ENCODE data around the gene TTN. TPM values are rescaled to one million over a fixed set of nuclear protein-coding genes. Genes with fewer than 3 reads are reported as not detected.

The TTN gene
- total RNA-seq, 4 donors from 2014 or later, result 0.19 to 3.1 (median 1.7) TPM

DNA sequence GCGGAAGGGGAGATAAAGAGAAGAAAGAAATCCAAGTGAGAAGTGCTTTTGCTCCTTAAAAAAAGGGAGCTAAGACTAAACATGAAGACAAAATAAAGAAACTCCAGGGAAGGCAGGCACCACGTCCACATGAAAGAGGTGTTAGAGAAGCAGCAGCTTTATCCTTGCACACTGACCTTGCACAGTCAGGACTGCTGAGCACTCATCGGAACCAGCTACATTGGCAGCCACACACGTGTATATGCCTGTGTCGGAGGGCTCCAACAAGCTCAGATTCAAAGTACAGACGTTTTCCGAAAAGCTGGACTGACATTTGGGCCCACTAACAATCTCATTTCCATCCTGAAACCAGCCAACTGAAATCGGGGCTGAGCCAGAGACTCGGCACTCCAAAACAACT, 88.2 kb downstream of the TTN start:
- no peak overlapping the region for H3K27ac ChIP-seq
- intact Hi-C loops (cut with DNase I), result no loop called here
- no peaks in the 10 kb centered on the region for H3K9me3 ChIP-seq
- WGBS, 2 donors, result 76 to 84% methylated on average over 8 to 9 of the region's 9 CpGs
- no peaks in the 10 kb centered on the region for H3K36me3 ChIP-seq
- no peak overlapping the region for H3K4me3 ChIP-seq
- DNase-seq, result no peak
- TF ChIP-seq POLR2A (IDR thresholded peaks at IDR 0.05), result no peak
- TF ChIP-seq, protein P1, sequence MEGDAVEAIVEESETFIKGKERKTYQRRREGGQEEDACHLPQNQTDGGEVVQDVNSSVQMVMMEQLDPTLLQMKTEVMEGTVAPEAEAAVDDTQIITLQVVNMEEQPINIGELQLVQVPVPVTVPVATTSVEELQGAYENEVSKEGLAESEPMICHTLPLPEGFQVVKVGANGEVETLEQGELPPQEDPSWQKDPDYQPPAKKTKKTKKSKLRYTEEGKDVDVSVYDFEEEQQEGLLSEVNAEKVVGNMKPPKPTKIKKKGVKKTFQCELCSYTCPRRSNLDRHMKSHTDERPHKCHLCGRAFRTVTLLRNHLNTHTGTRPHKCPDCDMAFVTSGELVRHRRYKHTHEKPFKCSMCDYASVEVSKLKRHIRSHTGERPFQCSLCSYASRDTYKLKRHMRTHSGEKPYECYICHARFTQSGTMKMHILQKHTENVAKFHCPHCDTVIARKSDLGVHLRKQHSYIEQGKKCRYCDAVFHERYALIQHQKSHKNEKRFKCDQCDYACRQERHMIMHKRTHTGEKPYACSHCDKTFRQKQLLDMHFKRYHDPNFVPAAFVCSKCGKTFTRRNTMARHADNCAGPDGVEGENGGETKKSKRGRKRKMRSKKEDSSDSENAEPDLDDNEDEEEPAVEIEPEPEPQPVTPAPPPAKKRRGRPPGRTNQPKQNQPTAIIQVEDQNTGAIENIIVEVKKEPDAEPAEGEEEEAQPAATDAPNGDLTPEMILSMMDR (IDR thresholded peaks at IDR 0.05), result no peak
- no peaks in the 10 kb centered on the region for H3K4me1 ChIP-seq
- no peaks in the 10 kb centered on the region for H3K27me3 ChIP-seq

DNA sequence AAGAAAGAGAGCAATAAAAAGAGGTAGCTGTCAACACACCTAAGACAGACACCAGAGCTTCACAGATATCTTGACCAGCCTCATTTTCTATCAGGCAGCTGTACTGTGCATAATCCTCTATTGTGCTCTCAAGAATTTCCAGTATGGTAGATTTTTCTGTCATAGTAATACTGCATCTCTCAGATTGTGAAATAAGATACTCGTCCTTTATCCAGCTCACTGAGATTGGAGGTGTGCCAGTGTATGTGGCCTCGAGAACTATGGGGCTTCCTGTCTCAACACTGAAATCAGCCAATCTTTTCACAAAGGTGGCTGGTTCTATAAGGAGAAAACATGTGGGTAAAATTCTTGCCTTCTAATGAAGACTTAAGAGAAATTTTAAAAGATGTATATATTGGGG, 88.9 kb downstream of the TTN start:
- intact Hi-C loops (cut with DNase I), result no loop called here
- no peak for DNase-seq
- H3K27ac ChIP-seq, result no peak overlapping the region

DNA sequence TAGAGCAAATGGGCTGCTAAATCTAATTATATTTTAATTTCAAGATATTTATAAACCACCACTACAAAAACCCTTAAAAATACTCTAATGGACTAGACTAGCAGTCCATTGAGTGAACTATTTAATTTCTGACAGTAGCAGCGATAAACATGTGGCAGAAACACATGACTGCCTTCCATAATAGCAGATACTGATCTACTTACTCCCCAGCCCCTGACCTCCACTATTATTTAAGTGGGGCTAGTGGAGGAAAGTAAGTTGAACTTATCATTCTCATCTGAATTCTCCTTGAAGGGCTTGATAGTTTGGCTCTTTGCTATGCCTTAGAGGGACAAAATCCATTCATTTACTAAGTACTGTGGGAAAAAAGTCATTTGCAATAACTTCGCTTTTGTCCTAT, 90.8 kb downstream of the TTN start:
- WGBS, 2 donors, result 79 to 80% methylated on average over 2 of the region's 2 CpGs
- Histone ChIP-seq H3K9me3 (no peaks in the 10 kb centered on the region), H3K27ac (no peak overlapping the region), H3K4me1 (no peaks in the 10 kb centered on the region), H3K4me3 (no peak overlapping the region), H3K27me3 (no peaks in the 10 kb centered on the region), H3K36me3 (no peaks in the 10 kb centered on the region)
- intact Hi-C loops (cut with DNase I), result no loop called here
- DNase-seq, result no peak
- TF ChIP-seq, protein P1 (IDR thresholded peaks at IDR 0.05), result no peak

More for the DNA sequence above, 88.9 kb downstream of the TTN start:
- no peak for TF ChIP-seq POLR2A (IDR thresholded peaks at IDR 0.05)
- TF ChIP-seq, protein P1 (IDR thresholded peaks at IDR 0.05), result no peak
- no peaks in the 10 kb centered on the region for H3K4me1 ChIP-seq
- no peaks in the 10 kb centered on the region for H3K27me3 ChIP-seq
- H3K36me3 ChIP-seq, result no peaks in the 10 kb centered on the region
- no peak overlapping the region for H3K4me3 ChIP-seq
- WGBS, 2 donors, result 43 to 44% methylated on average over 2 of the region's 2 CpGs
- H3K9me3 ChIP-seq, result no peaks in the 10 kb centered on the region

DNA sequence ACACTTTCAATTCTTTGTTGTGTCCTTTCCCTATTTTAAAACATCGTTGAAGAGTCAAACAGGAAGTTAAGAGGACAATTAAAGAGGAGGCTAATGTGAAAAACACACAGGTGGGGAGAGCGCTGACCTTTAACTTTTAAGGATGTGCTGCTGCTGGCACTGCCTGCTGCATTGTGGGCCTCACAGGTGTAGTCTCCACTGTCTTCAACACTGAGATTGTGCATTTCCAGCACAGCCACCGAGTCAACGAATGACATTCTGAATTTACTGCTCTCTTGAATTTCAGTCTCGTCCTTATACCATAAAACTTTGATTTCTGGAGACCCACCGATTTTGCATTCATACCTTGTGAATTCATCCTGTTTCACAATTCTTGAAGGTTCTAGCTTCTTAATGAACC, 91.9 kb downstream of the TTN start:
- TF ChIP-seq POLR2A (IDR thresholded peaks at IDR 0.05), result no peak
- TF ChIP-seq, protein P1 (IDR thresholded peaks at IDR 0.05), result no peak
- Histone ChIP-seq H3K9me3 (no peaks in the 10 kb centered on the region), H3K4me3 (no peak overlapping the region), H3K27me3 (no peaks in the 10 kb centered on the region), H3K27ac (no peak overlapping the region), H3K36me3 (no peaks in the 10 kb centered on the region), H3K4me1 (no peaks in the 10 kb centered on the region)
- WGBS, 2 donors, result 75 to 82% methylated on average over 6 of the region's 6 CpGs
- intact Hi-C loops (cut with DNase I), result no loop called here
- no peak for DNase-seq

DNA sequence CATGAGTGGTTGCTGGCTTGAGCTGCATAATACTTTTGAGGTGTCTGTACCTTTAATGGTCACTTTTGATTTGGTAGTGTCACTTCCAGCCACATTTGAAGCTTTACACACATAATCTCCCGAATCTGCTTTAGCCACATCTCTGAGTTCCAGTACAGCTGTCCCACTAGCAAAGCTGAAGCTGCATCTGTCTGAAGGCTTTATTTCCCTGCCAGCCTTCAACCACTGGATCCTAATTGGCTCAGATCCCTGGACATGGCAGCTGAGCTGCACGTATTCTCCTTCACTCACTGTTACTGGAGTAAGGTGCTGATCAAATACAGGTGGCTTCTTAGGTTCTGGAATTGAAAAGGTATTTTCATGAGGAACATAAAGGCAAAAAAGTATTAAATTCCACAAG, 99.7 kb downstream of the TTN start:
- H3K9me3 ChIP-seq, result no peaks in the 10 kb centered on the region
- TF ChIP-seq POLR2A (IDR thresholded peaks at IDR 0.05), result no peak
- TF ChIP-seq, protein P1 (IDR thresholded peaks at IDR 0.05), result no peak
- no peak for DNase-seq
- no peaks in the 10 kb centered on the region for H3K4me1 ChIP-seq
- no peak overlapping the region for H3K27ac ChIP-seq
- H3K4me3 ChIP-seq, result no peak overlapping the region
- H3K27me3 ChIP-seq, result no peaks in the 10 kb centered on the region
- H3K36me3 ChIP-seq, result no peaks in the 10 kb centered on the region
- intact Hi-C loops (cut with DNase I), result no loop called here
- WGBS, 2 donors, result 45 to 63% methylated on average over 2 of the region's 2 CpGs

All from esophagus squamous epithelium (tissue), 5 donors.